GM12878 (cell line): ENCODE results near the gene MAN1A1.

Experiments
- CREM ChIP-seq: IDR thresholded peaks from 2 replicates; pipeline ENCODE4 v1.6.1; 2014; ENCODE audit warnings: antibody characterized with exemption, low read depth
- CTCF ChIP-seq, 3 experiments: IDR thresholded peaks in 2 of 3; conservative IDR thresholded peaks in 1 of 3; 2 replicates each; pipeline ENCODE4 v1.5.1; 2011; ENCODE audit warnings: low read depth in 3 of 3, low read length in 3 of 3, mild to moderate bottlenecking in 3 of 3, control low read depth in 2 of 3, moderate library complexity in 2 of 3, inconsistent platforms in 1 of 3, mixed read lengths in 1 of 3; ENCODE audit not compliant: control insufficient read depth in 2 of 3, insufficient read depth in 1 of 3; ENCODE audit errors: extremely low read depth in 1 of 3
- EP300 ChIP-seq, 2 experiments: fragments of 150-350 bp in 1 of 2; IDR thresholded peaks; 2 replicates each; pipeline ENCODE4 v1.6.1; 2011 to 2012; ENCODE audit warnings: low read depth in 2 of 2, low read length in 2 of 2, borderline replicate concordance in 1 of 2, improper control_type of control experiment in 1 of 2, inconsistent platforms in 1 of 2; ENCODE audit not compliant: control insufficient read depth in 1 of 2
- GATAD2B ChIP-seq: fragments of 450-650 bp; conservative IDR thresholded peaks from 2 replicates; pipeline ENCODE4 v1.6.1; 2017; ENCODE audit warnings: low read depth, mild to moderate bottlenecking, moderate library complexity
- NRF1 ChIP-seq: conservative IDR thresholded peaks from 2 replicates; pipeline ENCODE4 v1.6.1; 2011; ENCODE audit warnings: mild to moderate bottlenecking, low read depth, low read length, improper control_type of control experiment
- SKIL ChIP-seq: fragments of 450-650 bp; IDR thresholded peaks from 2 replicates; pipeline ENCODE4 v1.6.1; 2017; ENCODE audit warnings: mild to moderate bottlenecking, low read depth, inconsistent platforms; ENCODE audit not compliant: poor library complexity, severe bottlenecking
- SP1 ChIP-seq: IDR thresholded peaks from one replicate; pipeline ENCODE4 v1.6.1; 2011; ENCODE audit warnings: low read depth, low read length
- TARDBP ChIP-seq: IDR thresholded peaks from 2 replicates; pipeline ENCODE4 v1.6.1; 2016; ENCODE audit warnings: borderline replicate concordance
- ZNF274 ChIP-seq: IDR thresholded peaks from one replicate; pipeline ENCODE4 v1.8.0; 2011; ENCODE audit not compliant: insufficient read length, insufficient read depth
- ZSCAN29 ChIP-seq: fragments of 450-650 bp; IDR thresholded peaks from 2 replicates; pipeline ENCODE4 v1.6.1; 2017; ENCODE audit warnings: mild to moderate bottlenecking, moderate library complexity

GRCh38 chr6:119161438-119161837 is 188.1 kb downstream of the MAN1A1 start:
- TF ChIP-seq SP1 (no peak), GATAD2B (no peak), ZNF274 (no peak), CTCF (IDR thresholded peaks at IDR 0.05 in 2 of 3, conservative IDR thresholded peaks at IDR 0.05 in 1 of 3; ENCODE audit: control insufficient read depth in 2 of 3, extremely low read depth in 1 of 3, insufficient read depth in 1 of 3, low read depth in 3 of 3, low read length in 3 of 3) (no peak), CREM (no peak), NRF1 (no peak), TARDBP (no peak), SKIL (no peak), ZSCAN29 (no peak), EP300 (IDR thresholded peaks at IDR 0.05; ENCODE audit: borderline replicate concordance in 1 of 2, control insufficient read depth in 1 of 2, low read depth in 2 of 2, low read length in 2 of 2) (no peak)
